Occipital lobe (tissue), 2 donors: ENCODE measurements around the gene RNF222. TPM values are rescaled to one million over a fixed set of nuclear protein-coding genes. Genes with fewer than 3 reads are reported as not detected.
"Not testable (repeated sequence)": the region's sequence is repeated elsewhere in the genome, so short reads cannot be mapped to it uniquely, and the experiment has no call there.

ENCODE experiments used
- DNase-seq: peaks from one replicate; lab custom pipeline; 2025; lab: John Stamatoyannopoulos, UW
- total RNA-seq: library from RNA; depleted of rRNA; stranded (reverse); fragments of >200 nt; gene quantifications from one replicate; pipeline ENCODE4 v1.2.3, GENCODE V29; 2014

RNF222 gene
- total RNA-seq, 1 donor from 2014 or later: not detected

GRCh38 chr17:8412089-8412488 is 14.5 kb upstream of the RNF222 start:
- DNase-seq: no peak

- DNase-seq: no peak
Measured at GRCh38 chr17:8410883-8411238, 13.2 kb upstream of the RNF222 start.

- DNase-seq: peak; percentile 76
Measured at GRCh38 chr17:8409966-8410882, 12.6 kb upstream of the RNF222 start.

- DNase-seq: no peak
Measured at GRCh38 chr17:8408371-8408770, 10.7 kb upstream of the RNF222 start.

GRCh38 chr17:8406174-8406573 is 8.5 kb upstream of the RNF222 start:
- DNase-seq: no peak

- no peak for DNase-seq
Measured at GRCh38 chr17:8405499-8406016, 7.9 kb upstream of the RNF222 start.

GRCh38 chr17:8402921-8403536 is 5.4 kb upstream of the RNF222 start:
- no peak for DNase-seq

- no peak for DNase-seq
Measured at GRCh38 chr17:8401107-8401506, 3.5 kb upstream of the RNF222 start.

- no peak for DNase-seq
Measured at GRCh38 chr17:8398980-8399379, 1.4 kb upstream of the RNF222 start.

- DNase-seq: not testable (repeated sequence)
Measured at GRCh38 chr17:8394497-8394896, 3.1 kb downstream of the RNF222 start.

GRCh38 chr17:8393470-8394231 is 4.0 kb downstream of the RNF222 start:
- no peak for DNase-seq

GRCh38 chr17:8392674-8393469 is 4.8 kb downstream of the RNF222 start:
- DNase-seq: no peak

- DNase-seq: no peak
Measured at GRCh38 chr17:8392274-8392673, 5.4 kb downstream of the RNF222 start.

GRCh38 chr17:8391711-8392110 is 5.9 kb downstream of the RNF222 start:
- DNase-seq: no peak

- no peak for DNase-seq
Measured at GRCh38 chr17:8387914-8388651, 9.5 kb downstream of the RNF222 start.

- no peak for DNase-seq
Measured at GRCh38 chr17:8386841-8387240, 10.8 kb downstream of the RNF222 start.

GRCh38 chr17:8384801-8385378 is 12.7 kb downstream of the RNF222 start:
- DNase-seq: no peak

GRCh38 chr17:8383143-8383822 is 14.3 kb downstream of the RNF222 start, which contains the start of gene RPL26:
Gene RPL26 (minus strand): TSS chr17:8383193. CDS start chr17:8382310, 883 bp downstream.
- DNase-seq: peak; percentile 96

GRCh38 chr17:8382880-8383142 is 14.8 kb downstream of the RNF222 start:
- no peak for DNase-seq
